Mononuclear cell (primary cell): Measurements from ENCODE around the gene POC5. TPM values are rescaled to one million over a fixed set of nuclear protein-coding genes. Genes with fewer than 3 reads are reported as not detected.
"Not testable (repeated sequence)": the region's sequence is repeated elsewhere in the genome, so short reads cannot be mapped to it uniquely, and the experiment has no call there.

Source experiments
- H3K27me3 ChIP-seq: 2 replicates; pipeline ENCODE4 v1.6.0; 2011; ENCODE audit warnings: low read length, control low read depth; ENCODE audit not compliant: insufficient read depth
- H3K4me1 ChIP-seq: 2 replicates; pipeline ENCODE4 v1.5.1; 2011; ENCODE audit warnings: mild to moderate bottlenecking, low read length, control low read depth; ENCODE audit not compliant: insufficient read depth
- H3K4me3 ChIP-seq: 2 replicates; pipeline ENCODE4 v1.5.1; 2011; ENCODE audit warnings: mild to moderate bottlenecking, low read length, moderate library complexity
- H3K9me3 ChIP-seq: 2 replicates; pipeline ENCODE4 v1.5.1; 2011; ENCODE audit warnings: low read depth, mild to moderate bottlenecking, control low read depth, low read length
- total RNA-seq: library from RNA; depleted of rRNA; stranded (reverse); fragments of >200 nt; gene quantifications from one replicate; pipeline ENCODE4 v1.2.3, GENCODE V29; 2012

The POC5 gene, protein sequence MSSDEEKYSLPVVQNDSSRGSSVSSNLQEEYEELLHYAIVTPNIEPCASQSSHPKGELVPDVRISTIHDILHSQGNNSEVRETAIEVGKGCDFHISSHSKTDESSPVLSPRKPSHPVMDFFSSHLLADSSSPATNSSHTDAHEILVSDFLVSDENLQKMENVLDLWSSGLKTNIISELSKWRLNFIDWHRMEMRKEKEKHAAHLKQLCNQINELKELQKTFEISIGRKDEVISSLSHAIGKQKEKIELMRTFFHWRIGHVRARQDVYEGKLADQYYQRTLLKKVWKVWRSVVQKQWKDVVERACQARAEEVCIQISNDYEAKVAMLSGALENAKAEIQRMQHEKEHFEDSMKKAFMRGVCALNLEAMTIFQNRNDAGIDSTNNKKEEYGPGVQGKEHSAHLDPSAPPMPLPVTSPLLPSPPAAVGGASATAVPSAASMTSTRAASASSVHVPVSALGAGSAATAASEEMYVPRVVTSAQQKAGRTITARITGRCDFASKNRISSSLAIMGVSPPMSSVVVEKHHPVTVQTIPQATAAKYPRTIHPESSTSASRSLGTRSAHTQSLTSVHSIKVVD
- 16.0 TPM for total RNA-seq

DNA sequence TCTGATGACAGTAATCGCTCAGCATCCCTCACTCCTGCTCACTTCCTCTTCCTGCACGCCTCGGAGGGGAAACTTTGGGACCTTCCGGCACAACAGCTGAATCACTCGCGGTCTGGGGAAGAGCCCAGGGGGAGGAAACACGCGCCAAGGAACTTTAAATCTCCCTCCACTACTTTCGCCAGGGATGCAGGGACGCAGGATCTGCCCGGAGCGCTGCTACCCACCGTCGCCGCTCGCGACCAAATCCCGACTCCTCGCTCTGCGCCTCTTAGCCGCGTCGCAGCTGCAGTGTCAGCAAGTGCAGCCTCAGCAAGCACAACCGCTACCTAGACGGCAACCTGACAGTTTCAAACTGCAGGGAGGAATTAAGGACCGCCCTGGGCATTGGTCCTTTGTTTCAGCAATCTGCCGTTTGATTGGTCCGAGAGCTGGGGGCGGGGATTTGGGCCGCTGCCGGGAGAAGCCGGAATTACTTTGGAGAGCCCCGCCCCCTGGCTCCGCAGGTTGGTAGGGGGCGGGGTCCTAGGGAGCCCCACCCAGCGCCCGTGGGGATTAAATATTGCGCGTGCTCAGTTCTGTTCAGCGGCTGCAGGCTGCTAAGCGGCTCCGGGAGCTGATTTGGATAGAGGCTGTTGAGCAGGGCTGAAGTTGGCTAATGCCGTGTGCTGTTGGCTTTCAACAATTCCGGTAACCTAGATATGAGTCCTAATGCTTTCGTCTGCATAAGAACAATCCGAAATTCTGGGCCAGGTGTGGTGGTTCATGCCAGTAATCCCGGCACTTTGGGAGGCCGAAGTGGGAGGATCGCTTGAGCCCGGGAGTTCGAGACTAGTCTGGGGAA lies at the start of gene POC5:
POC5 (minus strand) TSS at position 356 of the 841 bp plus-strand sequence. CDS start 4,500 bp downstream, outside the sequence.
- Histone ChIP-seq H3K4me1 (peaks cover 29% of the 10 kb centered on the region), H3K4me3 (peak within 1 kb of the TSS; percentile 65), H3K27me3 (no peaks in the 10 kb centered on the region), H3K9me3 (no peaks in the 10 kb centered on the region)

DNA sequence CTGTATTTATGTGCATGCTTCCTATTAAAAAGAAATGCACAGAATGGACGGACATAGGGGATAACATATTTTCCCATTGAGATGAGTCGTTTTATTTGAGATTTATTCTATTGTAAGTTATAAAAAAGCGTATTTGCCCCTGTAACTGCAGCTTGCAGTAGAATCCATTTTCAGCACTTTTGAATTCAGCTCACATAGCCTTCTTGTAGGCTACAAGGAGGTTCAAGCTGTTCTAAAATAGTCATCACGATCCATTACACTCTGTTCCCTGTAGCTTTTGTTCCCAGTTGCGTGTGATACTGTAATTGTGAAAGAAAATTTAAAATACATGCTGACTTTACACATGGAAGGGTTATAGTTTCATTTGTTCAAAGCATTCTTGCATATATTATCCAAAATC lies 40.9 kb upstream of the POC5 start:
- no peak overlapping the region for H3K4me3 ChIP-seq
- H3K9me3 ChIP-seq = no peaks in the 10 kb centered on the region
- no peaks in the 10 kb centered on the region for H3K4me1 ChIP-seq
- peaks cover 14% of the 10 kb centered on the region for H3K27me3 ChIP-seq

DNA sequence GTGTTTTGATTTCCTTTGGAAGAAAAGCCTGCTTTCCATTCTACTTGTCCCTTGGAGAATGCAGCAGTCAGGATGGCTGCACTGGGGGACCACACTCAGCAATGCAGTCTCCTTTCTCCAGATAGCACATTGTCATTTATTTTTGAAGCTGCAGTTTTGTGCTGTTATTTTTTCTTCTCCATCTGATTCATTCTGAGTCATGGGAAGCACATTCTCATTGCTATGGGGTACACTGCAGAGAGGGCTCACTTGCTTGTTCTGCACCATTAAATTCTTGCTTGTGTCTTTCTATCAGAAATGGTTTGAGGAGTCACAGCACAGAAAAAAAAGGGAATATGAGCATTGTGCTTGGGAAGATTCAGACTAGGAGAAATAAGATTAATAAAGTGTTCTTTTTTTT lies 39.7 kb upstream of the POC5 start:
- Histone ChIP-seq H3K4me3 (no peak overlapping the region), H3K4me1 (no peaks in the 10 kb centered on the region), H3K27me3 (peaks cover 14% of the 10 kb centered on the region), H3K9me3 (no peaks in the 10 kb centered on the region)

DNA sequence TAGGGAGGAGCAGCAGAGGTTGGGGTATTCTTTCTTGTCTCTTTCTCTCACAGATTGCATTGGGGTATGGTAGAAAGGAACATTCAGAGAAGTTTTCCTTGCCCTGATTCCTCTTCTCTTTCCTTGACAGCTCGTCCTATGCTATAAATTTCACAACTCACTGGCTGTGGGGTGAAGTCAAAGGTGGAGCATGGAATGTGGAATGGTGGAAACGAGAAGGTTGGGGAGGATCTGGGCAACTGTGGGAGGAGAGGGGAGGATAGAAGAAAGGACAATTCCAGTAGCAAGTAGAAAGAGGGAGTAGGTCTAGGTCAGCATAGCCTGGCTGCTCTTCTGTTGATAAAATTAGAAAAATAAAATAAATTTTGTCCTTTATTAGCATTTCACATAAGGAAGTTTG lies 39.0 kb upstream of the POC5 start:
- Histone ChIP-seq H3K27me3 (peaks cover 14% of the 10 kb centered on the region), H3K4me3 (no peak overlapping the region), H3K9me3 (no peaks in the 10 kb centered on the region), H3K4me1 (no peaks in the 10 kb centered on the region)

DNA sequence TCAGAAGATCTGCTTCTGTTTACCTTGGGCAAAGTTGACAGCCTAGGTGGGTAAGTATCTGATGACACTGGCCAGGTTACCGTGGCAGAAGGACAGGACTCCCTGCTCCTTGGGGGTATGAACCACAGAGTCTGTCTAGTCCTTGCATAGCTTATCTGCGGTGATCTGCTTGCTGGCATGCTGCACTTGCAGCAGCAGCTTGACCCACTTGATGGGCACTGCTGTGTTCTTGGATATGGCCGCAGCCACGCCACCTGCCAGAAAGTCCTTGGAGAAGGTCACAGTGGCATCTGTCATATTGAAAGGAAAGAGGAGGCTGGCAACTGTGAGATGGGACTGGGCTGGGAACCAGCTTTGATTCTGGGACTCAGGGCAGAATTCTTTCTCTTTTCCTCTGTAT lies 35.9 kb upstream of the POC5 start:
- H3K27me3 ChIP-seq = peaks cover 11% of the 10 kb centered on the region

DNA sequence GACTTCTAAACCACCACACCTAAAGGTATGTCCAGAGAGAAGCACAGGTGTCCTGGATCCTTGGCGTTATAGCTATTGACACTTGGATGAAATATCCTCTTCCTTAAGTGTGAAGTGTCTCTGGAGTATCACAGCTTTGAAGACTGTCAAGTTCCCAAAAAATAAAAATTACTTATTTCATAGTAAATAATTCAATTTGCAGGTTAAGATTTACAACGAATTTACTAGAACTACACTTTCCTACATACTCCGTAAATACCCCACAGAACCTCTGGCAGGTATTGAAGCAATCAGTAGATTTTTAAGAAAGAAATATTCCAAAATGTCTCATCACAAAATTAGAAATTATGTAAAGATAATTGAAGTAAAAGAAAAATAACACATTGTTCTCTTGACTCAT lies 27.1 kb upstream of the POC5 start:
- no peak overlapping the region for H3K4me3 ChIP-seq
- no peaks in the 10 kb centered on the region for H3K27me3 ChIP-seq
- H3K4me1 ChIP-seq = no peaks in the 10 kb centered on the region
- no peaks in the 10 kb centered on the region for H3K9me3 ChIP-seq

More for the DNA sequence above, 35.9 kb upstream of the POC5 start:
- Histone ChIP-seq H3K9me3 (no peaks in the 10 kb centered on the region), H3K4me3 (no peak overlapping the region), H3K4me1 (no peaks in the 10 kb centered on the region)

DNA sequence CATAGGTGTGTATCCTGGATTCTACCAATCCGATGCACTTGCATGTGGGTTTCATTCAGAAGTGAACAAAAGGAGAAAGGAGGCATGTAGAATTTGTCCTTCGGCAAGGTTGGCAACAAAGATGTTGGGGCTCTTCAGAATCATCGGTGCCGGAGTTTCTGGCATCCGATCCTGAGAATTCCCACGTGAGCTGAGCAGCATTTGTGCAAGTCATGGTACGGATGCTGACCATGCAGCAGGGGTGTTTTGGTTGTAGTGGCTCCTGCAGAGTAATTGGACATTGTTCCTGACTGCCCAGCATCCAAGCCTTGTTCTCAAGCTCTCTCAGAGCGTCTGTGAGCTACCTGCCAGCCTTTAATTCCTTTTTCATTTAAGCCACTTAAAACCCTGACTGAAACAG lies 19.0 kb upstream of the POC5 start:
- no peaks in the 10 kb centered on the region for H3K4me1 ChIP-seq
- no peaks in the 10 kb centered on the region for H3K9me3 ChIP-seq
- H3K27me3 ChIP-seq = peaks cover 2% of the 10 kb centered on the region
- H3K4me3 ChIP-seq = no peak overlapping the region

DNA sequence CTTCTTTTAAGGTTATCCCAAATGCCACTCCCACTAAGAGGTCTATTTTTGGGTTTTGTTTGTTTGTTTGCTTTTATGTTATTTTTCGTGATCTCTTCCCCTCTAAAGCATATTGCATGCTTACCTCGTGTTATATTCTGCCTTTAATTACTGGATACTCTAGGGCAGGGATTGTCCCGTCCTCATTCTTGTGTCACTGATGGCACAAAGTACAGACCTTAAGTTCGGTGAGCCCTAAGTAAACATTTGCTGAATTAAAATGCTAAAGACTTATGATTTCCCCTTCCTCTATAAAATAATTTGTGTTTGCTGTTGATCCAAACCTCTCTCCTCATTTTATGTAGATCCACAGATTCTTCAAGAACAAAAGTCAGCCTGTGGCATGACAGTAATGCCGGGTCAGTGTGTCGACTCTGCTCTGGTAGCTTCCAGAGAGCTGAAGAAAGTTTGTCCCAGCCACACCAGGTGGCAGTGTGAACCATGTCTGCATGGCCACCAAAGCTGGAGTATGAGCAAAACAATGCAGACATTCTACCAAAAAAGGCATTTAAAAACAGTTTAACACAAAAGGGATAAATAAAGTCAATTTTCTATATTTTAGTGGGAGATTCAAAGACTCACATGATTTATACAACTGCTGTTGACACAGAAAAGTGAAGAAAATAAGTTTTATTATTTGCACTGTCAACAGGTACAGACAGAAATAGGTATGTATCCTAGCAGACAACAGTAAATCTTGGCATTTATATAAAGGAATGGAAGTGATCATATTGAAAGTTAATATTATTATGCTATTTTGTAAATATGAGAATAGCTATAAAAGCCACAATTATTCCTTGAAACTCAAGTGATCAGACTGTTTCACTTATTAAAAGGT lies 17.9 kb upstream of the POC5 start:
- Histone ChIP-seq H3K4me3 (no peak overlapping the region), H3K4me1 (no peaks in the 10 kb centered on the region), H3K9me3 (no peaks in the 10 kb centered on the region), H3K27me3 (peaks cover 2% of the 10 kb centered on the region)

DNA sequence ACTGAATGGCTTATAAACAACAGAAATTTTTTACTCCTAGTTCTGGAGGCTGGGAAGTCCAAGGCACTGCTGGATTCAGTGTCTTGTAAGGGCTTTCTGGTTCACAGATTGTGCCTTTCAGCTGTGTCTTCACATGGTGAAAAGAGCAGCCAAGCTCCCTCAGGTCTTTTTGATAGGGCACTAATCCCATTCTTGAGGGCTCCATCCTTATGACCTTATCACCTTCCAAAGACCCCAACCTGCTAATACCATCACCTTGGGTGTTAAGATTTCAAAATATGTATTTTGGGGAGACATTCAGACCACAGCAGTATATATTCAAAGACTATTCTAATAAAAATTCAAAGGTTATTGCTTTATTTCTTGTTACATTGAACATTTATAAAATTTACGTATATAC lies 16.5 kb upstream of the POC5 start:
- Histone ChIP-seq H3K4me1 (no peaks in the 10 kb centered on the region), H3K27me3 (peaks cover 2% of the 10 kb centered on the region), H3K9me3 (no peaks in the 10 kb centered on the region), H3K4me3 (no peak overlapping the region)

DNA sequence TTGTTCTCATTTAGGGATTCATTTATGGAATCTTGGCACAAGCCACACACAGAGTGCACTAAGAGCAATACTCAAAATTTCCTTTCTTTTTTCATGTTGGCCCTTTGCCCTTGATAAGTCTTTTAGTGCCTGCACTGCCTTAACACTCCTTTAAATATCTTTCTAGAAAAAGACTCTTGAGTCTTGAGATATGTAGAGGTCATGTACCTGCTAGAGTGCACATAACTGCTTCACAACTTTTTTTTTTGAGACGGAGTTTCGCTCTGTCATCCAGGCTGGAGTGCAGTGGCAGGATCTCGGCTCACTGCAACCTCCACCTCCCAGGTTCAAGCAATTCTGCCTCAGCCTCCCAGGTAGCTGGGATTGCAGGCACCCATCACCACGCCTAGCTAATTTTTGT lies 14.3 kb upstream of the POC5 start:
- not testable (repeated sequence) for H3K4me1 ChIP-seq, H3K4me3 ChIP-seq, H3K9me3 ChIP-seq, H3K27me3 ChIP-seq

DNA sequence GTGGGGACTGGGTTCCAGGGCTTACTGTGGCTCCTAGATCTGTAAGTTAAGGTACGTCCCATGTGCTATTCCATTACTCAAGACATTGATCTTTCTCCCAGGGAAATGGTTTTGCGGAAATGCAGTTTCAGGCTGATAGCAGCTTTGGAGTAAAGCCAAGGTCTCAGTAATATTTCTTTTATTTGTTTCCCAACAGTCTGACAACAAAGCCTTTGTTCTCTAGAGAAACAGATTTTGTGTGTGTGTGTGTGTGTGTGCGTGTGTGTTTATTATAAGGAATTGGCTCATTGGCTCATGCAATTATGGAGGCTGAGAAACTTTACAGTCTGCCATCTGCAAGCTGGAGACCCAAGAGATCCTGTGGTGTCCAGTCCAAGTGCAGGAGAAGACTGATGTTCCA lies 12.1 kb upstream of the POC5 start:
- H3K4me3 ChIP-seq = no peak overlapping the region
- H3K9me3 ChIP-seq = no peaks in the 10 kb centered on the region
- no peaks in the 10 kb centered on the region for H3K4me1 ChIP-seq
- peaks cover 2% of the 10 kb centered on the region for H3K27me3 ChIP-seq

DNA sequence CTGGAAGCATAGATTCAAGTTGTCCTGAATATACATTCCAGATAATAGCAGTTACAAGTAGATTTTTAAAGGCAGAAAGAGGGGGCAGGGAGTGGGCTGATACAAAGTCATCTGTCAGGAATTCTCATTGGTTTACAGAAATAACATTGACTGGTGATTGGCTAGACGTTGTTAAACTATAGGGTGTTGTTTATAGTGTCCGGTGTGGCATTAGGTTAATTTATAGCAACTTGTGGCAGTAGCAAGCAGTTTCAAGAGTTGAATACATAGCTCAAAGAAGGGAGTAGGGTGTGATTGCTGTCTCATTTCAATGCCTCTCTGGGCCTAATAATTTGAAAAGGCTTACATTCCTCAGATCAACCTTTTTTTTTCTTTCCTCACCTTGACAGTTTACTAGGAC lies 10.7 kb upstream of the POC5 start:
- Histone ChIP-seq H3K4me3 (no peak overlapping the region), H3K9me3 (no peaks in the 10 kb centered on the region), H3K4me1 (no peaks in the 10 kb centered on the region), H3K27me3 (no peaks in the 10 kb centered on the region)

DNA sequence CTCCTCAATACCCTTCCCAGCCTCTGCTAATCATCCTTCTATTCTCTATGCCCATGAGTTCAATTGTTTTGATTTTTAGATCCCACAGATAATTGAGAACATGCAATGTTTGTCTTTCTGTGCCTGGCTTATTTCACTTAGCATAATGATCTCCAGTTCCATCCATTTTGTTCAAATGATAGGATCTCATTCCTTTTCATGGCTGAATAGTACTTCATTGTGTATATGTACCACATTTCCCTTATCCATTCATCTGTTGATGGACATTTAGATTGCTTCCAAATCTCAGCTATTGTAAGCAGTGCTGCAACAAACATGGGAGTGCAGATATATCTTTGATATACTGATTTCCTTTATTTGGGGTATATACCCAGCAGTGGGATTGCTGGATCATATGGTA lies 9.0 kb upstream of the POC5 start:
- H3K9me3 ChIP-seq, H3K27me3 ChIP-seq, H3K4me3 ChIP-seq, H3K4me1 ChIP-seq: not testable (repeated sequence)

DNA sequence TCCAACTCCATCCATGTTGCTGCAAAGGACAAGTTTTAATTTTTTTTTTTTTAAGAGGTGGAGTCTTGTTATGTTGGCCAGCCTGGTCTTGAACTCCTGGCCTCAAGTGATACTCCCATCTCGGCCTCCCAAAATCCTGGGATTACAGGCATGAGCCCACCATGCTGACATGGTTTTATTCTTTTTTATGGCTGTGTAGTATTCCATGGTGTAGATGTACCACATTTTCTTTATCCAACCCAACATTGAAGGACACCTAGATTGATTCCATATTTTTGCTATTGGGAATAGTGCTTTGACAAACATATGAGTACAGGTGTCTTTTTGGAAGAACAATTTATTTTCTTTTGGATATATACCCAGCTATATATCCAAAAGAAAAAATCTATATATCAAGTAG lies 6.1 kb upstream of the POC5 start:
- H3K9me3 ChIP-seq = no peaks in the 10 kb centered on the region
- no peaks in the 10 kb centered on the region for H3K27me3 ChIP-seq
- no peak overlapping the region for H3K4me3 ChIP-seq
- H3K4me1 ChIP-seq = peaks cover 9% of the 10 kb centered on the region
